Smooth muscle cell of the brain vasculature (primary cell): ENCODE data around the gene MRS2.
"Not testable (repeated sequence)": the region's sequence is repeated elsewhere in the genome, so short reads cannot be mapped to it uniquely, and the experiment has no call there.

Source experiments
- DNase-seq: peaks from one replicate; pipeline ENCODE4 v3.0.0-alpha.2; 2012; ENCODE audit warnings: low read depth, low spot score

The MRS2 gene

GRCh38 chr6:24387818-24388217 lies 14.9 kb upstream of the MRS2 start:
- no peak for DNase-seq

DNA sequence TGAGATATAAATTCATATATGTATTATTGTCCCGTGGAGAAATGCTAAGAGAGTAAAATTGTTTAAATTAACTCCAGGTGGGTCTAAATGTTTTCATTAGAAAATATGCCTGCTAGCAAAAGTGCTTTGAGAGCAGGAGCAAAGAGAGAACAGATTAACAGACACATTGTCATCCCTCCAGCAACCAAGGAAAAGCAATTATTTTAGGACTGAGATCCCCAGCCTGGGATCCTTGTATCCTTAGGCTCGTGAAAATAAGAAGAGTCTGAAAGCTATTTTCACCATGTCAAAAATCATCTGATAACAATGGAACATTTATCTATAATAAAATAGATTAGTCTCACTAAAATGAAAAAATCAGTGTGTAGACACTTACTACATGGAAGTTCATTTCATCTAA lies 11.5 kb upstream of the MRS2 start:
- no peak for DNase-seq

DNA sequence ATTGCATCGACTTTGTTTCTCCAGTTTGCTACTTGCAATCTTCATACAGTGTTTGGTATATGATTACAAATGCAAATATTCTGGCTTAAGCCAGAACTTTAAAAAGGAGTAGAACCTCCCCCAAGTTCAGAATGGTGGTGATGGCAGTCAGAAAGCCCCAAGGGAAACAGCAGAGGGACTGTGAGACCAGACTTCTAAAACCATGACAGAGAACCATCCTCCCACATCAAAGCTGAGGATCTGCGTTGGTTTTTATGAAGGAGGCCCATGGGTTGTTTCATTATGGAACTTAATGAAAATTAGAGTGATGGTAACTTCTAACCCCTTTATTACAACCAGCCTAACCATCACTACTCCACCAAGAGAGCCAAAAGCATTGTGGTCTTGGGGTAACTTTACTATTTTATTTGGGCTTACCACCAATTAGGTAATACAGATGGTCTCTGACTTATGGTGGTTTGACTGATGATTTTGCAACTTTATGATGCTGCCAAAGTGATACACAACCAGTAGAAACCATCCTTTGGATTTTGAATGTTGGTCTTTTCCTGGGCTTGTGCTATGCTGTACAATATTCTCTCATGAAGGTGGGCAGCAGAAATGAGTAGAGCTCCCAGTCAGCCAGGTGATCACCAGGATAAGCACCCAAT lies 10.9 kb upstream of the MRS2 start:
- DNase-seq, result no peak

DNA sequence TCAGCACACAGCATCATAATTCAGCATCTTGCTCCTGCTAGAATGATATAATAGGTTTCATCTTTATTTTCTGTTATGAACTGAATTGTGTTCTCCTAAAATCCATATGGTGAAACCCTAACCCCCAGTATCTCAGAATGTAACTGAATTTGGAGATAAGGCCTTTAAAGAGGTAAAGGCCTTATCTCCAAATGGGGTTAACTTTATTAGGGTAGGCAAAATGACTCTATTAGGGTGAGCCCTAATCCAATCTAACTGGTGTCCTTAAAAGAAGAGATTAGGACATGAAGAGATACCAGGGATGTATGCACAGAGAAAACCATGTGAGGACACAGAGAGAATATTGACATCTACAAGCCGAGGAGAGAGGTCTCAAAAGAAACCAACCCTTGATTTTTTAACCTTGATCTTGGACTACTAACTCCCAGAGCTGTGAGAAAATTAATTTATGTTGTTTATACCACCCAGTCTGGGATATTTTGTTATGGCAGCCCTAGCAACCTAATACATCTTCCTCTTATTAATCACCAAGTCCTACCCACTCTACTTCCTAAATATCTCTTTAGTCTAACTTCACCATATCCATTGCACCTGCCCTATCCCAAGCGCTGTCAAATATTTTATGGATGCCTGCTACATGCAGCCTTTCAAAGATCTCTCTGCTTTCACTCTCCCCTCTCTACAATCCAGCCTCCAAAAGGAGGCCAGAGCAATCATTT lies 8.5 kb upstream of the MRS2 start:
- DNase-seq, result no peak

GRCh38 chr6:24394780-24395437 lies 7.8 kb upstream of the MRS2 start:
- DNase-seq, result no peak

DNA sequence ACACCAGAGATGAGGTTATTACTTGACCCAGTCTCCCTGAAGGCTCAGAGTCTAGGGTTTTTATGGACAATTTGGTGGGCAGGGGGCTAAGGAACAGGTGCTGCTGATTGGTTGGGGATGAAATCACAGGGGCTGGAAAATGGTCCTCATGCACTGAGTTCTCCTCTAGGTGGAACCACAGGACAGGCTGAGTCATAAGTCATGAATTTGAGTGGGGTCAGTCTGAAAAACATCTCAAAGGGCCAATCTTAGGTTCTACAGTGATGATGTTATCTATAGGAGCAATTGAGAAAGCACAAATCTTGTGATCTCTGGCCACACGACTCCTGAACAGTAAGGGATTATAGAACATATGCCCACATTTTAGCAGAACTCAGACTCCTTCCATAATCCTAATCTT lies 5.9 kb upstream of the MRS2 start:
- DNase-seq, result no peak

DNA sequence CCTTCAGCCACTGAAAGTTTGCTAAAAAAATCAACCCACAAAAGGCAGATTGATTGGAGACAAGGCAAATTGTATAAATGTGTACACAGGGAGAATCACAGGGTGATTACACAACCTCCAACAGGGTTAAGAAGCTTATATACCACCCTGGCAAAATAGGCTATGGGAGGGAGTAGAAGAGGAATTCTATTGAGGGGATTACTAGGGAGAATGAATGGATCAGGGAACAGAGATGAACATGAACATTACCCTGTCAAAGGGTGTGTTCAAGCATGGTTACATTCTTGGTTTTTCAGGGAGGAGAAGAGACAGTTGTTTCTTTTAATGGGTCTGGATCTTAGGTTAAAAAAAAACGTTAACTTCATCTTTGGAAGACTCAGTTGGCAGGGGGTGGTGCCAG lies 5.1 kb upstream of the MRS2 start:
- no peak for DNase-seq

DNA sequence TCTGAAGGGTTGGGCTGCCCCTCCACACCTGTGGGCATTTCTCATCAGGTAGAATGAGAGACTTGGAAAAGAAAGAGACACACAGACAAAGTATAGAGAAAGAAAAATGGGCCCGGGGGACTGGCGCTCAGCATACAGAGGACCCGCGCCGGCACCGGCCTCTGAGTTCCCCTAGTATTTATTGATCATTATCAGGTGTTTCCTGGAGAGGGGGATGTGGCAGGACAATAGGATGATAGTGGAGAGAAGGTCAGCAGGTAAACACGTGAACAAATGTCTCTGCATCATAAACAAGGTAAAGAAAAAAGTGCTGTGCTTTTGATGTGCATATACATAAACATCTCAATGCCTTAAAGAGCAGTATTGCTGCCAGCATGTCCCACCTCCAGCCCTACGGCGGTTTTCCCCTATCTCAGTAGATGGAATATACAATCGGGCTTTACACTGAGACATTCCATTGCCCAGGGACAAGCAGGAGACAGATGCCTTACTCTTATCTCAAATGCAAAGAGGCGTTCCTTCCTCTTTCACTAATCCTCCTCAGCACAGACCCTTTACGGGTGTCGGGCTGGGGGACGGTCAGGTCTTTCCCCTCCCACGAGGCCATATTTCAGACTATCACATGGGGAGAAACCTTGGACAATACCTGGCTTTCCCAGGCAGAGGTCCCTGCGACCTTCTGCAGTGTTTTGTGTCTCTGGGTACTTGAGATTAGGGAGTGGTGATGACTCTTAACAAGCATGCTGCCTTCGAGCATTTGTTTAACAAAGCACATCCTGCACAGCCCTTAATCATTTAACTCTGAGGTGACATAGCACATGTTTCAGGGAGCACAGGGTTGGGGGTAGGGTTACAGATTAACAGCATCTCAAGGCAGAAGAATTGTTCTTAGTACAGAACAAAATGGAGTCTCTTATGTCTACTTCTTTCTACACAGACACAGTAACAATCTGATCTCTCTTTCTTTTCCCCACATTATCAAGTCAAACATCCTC lies 2.4 kb upstream of the MRS2 start:
- not testable (repeated sequence) for DNase-seq

GRCh38 chr6:24401458-24401857 lies 1.3 kb upstream of the MRS2 start:
- DNase-seq, result no peak

- DNase-seq, result no peak
These were observed 727 bp downstream of the MRS2 start for GRCh38 chr6:24403501-24403824.

GRCh38 chr6:24405262-24405661 lies 2.5 kb downstream of the MRS2 start:
- DNase-seq, result no peak

DNA sequence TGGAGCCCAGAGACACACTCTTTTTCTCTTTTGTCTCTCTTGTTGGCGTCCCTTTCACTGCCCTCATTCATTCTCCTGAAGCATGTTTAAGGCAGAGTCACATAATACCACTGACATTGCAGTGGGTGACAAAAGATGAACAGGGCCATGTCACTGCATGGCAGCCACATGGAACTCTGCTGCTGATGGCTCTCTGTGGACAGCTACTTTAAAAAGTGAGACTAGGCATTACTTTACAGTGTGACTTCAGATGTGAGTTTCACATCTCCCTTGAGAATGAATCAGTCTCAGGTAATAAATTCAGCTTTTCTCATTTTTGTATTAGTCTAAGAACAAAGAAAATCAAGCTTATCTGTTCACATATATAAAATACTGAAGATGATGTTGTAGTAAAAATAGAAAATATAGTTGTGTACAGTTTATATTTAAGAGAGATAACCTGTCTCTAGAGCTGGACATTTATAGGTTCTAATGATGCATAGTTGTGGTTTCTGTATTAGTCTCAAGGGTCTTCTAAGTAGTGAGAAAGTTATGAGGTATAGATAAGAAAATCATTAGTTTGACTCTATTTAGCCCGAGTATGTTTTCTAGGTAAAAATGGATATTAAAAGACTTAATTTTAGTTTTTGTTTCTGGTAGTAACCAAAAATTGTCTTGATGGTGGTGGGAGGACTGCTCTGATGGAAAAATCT lies 6.1 kb downstream of the MRS2 start:
- DNase-seq, result no peak

DNA sequence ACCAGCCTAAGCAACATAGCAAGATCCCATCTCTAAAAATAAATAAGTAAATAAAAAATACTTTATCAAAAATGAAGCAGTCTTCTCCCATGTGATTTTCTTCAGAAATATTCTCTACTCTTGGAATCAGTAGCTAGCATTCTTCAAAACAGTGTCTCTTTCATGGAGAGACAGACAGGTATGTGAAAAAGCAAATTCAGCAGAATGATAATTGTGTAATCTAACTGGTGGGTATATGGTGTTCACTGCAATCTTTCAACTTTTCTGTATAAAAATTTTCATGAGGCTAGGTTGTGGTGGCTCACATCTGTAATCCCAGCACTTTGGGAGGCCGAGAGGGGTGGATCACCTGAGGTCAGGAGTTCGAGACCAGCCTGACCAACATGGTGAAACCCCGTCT lies 7.9 kb downstream of the MRS2 start:
- no peak for DNase-seq

DNA sequence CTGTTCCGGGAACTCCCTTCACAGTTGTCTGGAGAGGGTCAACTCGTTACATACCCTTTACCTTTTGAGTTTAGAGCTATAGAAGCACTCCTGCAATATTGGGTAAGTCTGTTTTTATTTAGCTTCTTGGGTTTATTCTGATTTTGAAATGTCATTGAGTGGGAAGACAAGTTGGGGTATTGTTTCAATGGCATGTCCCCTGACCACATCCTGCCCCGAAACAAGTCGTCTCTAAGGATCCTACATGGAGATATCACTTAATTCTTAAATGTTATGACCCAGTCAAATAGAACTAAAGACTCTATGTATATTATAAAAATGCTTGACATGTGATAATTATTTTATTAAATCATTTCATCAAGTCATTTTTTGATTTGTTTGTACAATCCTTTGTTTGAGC lies 9.6 kb downstream of the MRS2 start:
- DNase-seq, result no peak

DNA sequence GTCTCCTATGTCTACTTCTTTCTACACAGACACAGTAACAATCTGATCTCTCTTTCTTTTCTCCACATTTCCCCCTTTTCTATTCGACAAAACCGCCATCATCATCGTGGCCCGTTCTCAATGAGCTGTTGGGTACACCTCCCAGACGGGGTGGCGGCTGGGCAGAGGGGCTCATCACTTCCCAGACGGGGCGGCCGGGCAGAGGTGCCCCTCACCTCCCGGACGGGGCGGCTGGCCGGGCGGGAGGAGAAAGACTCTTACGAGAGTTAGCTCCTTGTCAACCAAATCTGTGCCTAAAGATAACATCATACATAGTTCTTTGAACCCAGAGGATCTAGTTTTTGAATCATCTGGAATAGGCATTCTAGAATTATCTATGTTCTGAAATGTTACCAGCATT lies 11.8 kb downstream of the MRS2 start:
- not testable (repeated sequence) for DNase-seq

GRCh38 chr6:24415753-24416152 lies 13.0 kb downstream of the MRS2 start:
- no peak for DNase-seq

GRCh38 chr6:24419526-24419925 lies 16.8 kb downstream of the MRS2 start:
- no peak for DNase-seq

DNA sequence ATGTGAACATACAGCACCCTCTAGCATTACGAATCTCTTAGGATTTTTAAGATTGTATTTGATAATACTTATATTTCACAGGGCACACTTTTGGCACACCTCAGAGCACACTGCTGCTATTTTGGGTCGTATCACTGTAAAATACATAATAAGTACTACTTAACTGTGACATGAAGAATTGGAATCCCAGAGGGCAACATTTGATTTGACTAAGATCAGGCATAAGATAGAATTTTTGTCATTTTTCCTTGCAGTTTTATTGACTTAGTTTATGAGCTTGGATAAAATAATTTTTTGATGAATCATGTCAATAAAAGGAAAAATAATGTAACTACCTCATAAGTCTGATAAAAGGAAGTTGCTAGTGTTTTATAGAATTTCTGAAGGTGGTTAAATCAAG lies 22.4 kb downstream of the MRS2 start:
- DNase-seq, result no peak

DNA sequence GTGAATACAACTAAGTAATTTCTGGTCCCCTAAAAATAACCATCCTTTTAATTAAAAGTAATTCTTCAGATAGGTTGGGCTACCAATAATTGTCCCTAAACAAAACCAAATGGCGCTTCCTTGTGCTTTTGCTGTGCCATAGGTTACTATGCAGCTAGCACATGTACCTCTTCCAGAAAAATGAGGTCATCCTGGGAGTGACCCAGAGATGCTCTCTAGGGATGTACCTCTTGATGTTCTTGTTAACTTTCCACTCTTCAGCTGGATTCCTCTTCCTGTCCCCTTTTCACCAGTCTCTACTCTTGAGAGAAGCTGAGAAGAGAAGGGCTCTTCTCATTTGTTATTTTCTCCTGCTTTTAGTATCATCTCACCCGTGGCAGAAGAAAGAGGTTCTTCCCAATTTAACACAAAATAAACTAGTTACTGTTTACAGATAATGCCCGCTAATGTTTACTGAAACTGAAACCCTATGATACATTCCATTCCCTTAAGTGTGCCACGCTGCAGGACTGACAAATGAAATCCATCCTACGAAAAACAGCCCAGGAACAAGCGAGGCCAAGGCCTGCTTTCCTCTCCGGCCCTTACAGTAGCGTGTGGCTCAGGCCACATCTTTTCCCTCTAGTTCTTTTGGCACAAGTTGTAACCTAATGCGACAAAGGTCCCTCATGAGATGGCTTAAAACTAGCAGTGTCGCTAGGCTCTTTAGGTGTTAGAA lies 24.2 kb downstream of the MRS2 start:
- no peak for DNase-seq

DNA sequence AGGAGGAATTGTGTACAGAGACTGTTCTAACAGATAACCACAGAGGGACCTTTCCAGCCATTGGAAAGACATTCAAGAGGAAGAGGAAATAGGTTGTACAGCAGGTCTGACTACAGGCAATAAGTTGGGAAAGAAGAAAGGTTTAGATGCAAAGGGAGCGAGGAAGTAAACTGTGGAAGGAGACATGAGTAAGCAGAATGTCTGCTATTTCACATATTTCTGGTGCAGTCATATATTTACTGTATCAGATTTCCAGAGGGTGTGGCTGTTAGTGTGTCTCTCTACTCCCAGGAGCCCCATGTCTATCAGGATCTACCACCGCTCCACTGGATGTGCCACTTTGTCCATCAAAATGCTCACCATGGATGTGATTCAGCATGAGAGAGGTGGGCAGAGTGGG lies 25.9 kb downstream of the MRS2 start:
- DNase-seq, result no peak

DNA sequence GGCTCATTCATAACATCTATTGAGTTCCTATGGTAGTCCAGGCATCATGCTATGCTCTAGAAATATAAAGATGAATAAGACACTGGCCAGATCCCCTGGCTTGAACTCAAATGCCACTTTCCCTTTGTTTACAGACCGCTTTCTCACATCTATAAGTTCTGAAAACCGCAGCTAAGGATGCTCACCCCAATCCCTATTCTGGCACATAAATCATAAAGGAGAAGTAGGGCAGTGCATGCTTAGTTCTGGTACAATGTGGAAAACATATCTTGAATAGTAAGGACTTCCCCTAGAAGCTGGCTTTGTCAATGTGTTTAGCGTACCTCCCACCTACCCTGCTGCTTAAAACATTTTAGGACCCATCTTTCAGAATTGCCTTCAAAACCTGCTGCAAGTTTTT lies 26.4 kb downstream of the MRS2 start:
- no peak for DNase-seq
